ENCODE measurements around the gene SRCIN1.

Gene SRCIN1

GRCh38 chr17:38579934-38580333, 25.8 kb downstream of the SRCIN1 start:
- DNase-seq: peak; percentile 73

GRCh38 chr17:38579083-38579480, 26.7 kb downstream of the SRCIN1 start:
- no peak for DNase-seq

- DNase-seq: no peak
Measured at GRCh38 chr17:38578229-38579082, 27.3 kb downstream of the SRCIN1 start.

DNA sequence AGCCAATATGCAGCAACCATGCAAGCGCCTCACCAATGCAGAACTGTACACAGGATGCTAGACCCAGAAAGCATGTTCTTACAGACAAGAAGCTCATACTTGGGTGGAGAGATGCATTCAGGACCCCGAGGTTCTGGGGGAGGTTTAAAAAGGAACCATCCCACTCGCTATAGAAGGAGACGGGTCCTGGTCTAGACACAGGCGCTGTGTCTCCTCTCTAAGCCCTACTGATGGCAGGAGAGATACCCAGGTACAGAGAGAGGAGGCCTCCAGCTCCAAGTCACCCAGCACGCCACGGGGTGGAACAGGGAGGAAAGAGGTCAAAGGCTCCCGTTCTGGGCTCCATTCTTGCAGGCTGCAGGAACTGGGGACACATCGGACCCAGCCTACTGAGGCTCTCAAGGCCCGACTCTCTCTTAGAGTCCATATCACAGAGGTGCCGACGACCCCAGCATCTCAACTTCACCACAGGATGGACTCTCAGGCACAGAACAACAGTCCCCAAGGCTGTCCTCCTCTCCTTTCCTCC, 28.0 kb downstream of the SRCIN1 start:
- DNase-seq: no peak

DNA sequence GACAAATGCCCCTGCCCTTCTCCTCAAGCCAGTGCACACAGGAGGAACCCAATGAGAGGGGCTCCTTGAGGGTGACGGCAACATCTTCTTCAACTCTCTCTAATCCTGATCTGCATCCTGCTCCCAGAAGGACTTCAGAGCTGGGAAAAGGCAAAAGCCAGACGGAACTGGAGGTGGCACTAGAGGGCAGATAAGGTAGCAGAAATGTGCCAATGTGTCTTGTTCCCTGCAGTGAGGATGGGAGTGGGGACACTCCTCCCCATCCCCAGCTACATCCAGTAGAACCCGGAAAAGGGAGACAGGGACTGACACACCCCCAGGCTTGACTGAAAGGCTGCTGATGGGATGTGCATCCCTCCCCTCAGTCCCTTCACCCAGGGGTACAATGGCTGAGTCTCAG, 28.5 kb downstream of the SRCIN1 start:
- DNase-seq: no peak

DNA sequence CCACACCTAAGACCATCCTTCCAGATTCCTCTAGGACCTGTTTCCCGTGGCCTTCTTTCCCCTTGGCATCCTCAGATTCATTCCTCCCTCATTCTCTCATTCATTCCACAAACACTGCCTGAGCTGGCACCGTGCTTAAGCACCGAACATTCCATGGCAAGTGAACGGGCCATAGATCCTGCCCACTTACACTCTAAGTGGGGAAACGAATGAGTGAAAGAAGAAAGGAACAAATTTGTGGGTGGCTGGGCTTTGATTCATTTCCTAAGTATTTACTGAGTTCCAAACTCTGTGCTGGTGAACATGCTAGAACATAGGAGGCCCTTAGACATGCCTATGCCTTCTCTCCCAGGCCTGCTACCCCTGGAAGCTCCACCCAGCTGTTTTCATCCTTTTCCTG, 30.0 kb downstream of the SRCIN1 start:
- no peak for DNase-seq

DNA sequence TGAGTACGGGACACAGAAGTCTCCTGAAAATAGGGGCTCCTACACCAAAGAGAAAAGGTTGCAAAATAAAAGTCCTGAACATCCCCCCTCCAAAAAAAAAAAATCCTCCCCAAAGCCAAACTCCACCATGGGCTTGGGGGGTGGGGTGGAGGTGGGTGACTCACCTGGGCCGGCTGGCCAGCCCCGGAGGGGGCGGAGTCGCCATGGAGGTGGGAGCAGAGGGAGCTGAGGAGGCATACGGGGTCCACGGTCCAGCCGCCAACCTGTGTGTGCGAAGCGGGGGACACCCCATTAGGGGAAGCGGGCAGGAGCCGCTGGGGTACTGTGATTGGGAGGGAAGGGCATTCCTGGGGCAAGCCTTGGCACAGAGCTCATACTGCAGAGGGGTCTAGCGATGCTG, 31.0 kb downstream of the SRCIN1 start:
- no peak for DNase-seq

GRCh38 chr17:38572669-38573365, 32.9 kb downstream of the SRCIN1 start:
- DNase-seq: peak; percentile 75

- DNase-seq: no peak
Measured at GRCh38 chr17:38571833-38572668, 33.7 kb downstream of the SRCIN1 start.

DNA sequence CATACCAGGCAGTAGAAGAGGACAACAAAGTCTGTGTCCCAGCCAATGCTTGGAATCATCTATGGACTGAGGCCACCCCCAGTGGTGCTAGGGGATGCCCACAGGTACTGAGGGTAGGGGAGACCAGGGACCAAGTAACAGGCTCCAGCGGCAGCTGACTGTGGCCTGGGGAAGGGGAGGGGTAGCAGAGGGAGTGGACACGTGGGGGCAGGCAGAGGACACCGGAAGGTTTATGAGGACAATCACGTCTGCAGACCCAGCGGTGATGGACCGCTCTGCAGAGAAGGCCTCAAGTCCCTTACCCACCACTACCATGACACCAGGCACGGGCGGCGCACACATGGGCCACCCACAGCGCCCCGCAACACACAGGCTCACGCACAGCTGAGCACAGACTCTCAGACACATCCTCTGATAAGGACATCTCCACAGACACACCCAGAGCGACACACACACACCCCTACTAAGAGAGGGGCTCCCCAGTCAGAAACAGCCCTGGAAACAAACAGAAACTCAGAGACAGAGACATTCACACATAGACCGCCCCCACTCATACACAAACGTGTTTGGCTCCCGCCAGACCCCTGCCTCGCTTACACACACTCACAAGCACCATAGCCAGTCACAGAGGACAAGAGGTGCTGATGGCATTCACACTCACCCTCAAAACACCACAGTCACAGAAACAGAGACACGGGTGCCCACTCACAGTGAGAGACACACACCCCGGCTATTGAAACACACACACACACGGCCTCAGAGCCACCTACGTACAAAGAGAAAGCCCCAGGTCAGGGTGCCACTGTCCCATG, 35.8 kb downstream of the SRCIN1 start:
- DNase-seq: no peak

- DNase-seq: no peak
Measured at GRCh38 chr17:38568845-38569510, 36.8 kb downstream of the SRCIN1 start.

DNA sequence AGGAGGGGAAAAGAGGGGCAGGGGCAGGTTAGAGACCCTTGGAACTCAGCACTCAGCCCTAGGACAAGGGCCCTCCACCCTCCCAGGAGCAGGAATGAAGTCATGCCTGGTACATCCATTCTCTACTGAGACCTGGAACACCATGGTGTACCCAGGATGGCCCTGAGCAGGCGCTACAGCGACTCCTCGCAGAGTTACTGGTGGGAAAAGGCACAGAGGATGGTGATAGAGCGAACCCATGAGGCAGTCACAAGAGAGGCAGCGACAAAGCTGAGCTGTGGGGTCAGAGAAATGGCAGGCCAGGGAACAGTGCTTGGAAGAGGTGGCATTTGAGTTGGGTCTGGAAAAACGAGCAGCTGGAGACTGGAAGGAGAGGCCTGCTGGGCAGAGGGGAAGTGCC, 37.5 kb downstream of the SRCIN1 start:
- no peak for DNase-seq

- DNase-seq: no peak
Measured at GRCh38 chr17:38567350-38567749, 38.4 kb downstream of the SRCIN1 start.

GRCh38 chr17:38566666-38567031, 39.1 kb downstream of the SRCIN1 start:
- no peak for DNase-seq

DNA sequence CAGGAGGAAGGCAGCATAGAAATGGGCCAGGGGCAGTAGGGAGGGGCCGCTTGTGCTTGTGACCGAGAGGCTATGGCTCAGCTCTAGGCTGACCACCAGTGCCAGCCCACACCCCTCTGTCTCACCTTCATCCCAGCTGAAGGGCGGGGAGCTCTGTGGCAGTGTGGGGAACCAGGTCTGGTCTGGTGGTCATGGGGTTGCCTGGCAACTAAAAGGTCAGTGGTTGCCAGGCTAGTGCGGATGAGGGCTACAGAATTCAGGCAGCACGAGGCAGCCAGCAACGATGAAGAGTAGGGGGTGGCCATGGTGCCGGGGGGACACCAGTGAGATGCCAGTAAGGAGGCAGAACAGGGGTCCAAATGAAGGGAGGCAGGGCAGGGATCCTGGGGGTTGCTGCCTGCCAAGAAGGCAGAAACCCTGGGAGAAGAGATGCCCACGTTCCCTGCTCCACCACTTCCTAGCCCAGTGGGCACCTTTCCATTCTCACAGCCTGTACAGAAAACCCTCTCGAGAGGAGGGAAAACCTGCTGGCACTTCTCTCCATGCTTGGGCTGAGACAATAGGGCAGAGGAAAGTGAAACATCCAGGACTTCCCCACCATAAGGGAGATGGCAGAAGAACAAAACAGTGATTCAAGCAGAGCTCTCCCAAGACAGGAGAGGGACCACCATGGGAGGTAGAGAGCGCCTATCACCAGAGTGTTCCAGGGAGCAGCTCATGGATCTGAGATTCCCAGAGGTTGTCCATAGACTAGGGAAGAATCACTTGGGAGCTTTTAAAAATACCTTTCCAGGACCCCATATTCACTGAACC, 39.7 kb downstream of the SRCIN1 start:
- DNase-seq: no peak

GRCh38 chr17:38564869-38565268, 40.9 kb downstream of the SRCIN1 start:
- DNase-seq: no peak

DNA sequence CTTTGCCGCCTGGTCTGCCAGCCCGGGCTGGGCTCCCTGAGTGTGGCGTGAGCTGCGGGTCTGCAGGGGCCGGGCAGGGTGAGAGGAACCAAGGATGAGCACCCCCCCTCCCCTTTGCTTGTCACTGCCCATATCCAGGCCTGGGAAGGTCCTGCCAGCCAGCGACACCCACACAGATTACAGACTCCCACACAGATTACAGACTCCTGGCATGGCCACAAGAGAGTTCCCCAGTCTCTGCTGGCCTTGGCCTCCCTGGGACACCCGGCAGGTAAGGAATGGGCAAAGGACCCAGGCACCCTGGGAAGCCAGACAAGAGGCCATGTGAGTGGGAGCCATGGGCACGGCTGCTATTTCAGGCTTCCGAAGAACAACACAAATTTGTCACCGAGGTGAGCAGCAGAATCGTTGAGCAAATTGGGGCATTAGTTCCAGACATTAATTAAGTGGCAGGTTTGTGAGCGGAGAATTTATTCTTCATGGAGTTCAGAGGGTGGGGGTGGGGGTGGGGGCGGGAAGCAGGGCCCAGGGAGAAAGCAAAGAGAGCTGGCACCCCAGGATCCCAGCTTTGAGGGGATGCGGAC, 41.4 kb downstream of the SRCIN1 start:
- DNase-seq: no peak

GRCh38 chr17:38563362-38564253, 42.1 kb downstream of the SRCIN1 start:
- no peak for DNase-seq

DNA sequence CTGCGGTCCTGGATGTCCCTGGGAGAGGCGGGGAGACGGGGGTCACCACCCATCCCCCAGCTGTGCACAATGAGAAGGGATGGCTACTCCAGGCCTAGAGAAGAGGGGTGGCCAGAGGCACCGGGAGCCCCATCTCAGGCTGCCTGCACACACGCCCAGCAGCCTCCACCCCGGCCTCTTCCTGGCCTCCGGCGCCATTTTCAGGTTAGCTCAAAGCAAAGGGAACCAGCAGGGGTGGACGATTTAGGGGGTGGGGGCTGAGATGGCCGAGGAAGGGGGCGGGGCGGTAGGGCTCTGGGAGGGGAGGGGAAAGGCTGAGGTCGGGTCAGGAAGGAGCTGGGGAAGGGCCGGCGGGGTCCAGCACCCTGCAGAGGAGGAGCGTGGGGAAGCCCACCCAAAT, 42.8 kb downstream of the SRCIN1 start:
- no peak for DNase-seq

DNA sequence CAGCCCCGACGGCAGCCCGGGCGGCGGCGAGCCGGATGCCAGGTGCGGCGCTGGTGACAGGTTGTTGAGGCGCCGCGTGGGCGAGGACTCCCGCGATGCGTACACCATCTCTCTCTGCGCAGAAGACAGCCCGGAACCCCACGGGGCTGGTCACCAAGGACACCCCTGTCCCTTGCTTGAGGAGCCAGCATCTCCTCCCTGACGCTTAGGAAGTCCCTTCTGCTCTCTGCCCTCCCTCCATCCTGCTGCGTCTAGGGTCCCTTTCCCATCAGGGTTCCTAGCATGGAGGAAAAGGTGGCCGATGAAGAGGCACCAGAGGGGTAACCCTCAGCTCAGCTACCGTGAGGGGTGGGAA, 43.6 kb downstream of the SRCIN1 start:
- no peak for DNase-seq

Measured in NCI-H1436 (cell line).